ENCODE measurements around the gene CCDC175.

The CCDC175 gene

DNA sequence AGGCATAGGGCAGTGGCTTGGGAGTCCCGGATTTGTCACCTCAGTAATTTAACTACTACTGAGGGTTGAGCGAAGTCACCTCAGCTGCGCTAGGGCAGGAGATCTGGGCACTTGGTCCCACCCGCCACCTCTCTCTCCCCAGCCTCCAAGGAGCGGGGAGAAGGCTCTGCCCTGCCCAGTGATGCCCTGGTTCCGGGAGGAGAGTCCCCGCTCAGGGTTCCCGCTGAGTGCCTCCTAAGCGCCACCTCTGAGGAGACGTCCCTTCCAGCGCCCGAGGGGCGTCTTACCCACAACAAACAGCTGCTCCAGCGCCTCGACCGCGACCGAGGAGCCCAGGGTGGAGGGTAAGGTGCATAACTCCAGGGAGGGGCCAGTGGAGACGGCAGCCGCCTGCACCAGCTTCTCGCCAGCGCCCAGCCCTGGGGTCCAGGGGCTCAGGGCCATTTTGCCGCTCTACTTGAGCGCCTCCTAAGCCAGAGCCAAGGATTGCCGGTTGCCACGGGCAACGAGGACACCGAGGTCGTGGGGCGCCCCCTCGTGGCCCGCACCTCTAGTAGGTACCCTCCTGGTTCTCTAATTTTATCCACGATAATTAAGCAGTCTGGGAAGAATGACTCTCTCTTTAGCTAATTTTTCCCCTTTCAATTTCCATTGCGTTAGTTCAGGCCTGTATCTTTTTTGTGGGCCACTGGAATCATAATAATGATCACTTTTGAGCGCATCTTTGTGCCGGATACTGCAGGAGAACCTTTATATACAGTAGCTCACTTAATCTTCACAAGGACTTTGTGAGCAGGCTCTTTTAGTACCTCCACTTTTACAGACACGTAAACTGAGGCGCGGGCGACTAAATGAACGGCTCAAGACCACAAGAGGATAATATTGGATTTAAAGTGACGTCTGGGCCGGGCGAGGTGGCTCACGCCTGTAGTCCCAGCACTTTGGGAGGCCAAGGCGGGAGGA lies at the start of gene CCDC175:
Gene CCDC175, minus strand, starts transcription at position 481 of the 963 bp plus-strand sequence. Its CDS starts 37 bp downstream, at position 444.
- peak; percentile 51 to 72 for DNase-seq (ENCODE audit: low read depth in 2 of 2)

DNA sequence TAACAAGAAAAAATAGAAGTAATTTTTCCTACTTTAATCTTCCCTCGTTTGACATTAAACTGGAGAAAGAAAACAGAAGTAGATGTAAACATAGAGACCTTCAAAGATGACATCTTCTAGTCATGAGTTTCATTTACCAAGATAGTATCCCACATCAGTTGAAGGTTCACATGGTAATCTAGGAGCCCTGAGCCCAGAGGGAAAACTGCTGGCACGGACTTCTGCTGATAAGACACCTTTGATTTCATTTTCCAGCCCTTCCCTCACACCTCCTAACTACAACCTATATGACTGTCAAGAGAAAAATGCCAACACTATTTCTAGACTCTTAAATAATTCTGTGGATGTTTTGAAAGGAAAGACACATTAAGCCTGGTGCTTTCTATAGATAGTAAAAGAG lies 46.0 kb upstream of the CCDC175 start:
- no peak for DNase-seq (ENCODE audit: low read depth in 2 of 2)

DNA sequence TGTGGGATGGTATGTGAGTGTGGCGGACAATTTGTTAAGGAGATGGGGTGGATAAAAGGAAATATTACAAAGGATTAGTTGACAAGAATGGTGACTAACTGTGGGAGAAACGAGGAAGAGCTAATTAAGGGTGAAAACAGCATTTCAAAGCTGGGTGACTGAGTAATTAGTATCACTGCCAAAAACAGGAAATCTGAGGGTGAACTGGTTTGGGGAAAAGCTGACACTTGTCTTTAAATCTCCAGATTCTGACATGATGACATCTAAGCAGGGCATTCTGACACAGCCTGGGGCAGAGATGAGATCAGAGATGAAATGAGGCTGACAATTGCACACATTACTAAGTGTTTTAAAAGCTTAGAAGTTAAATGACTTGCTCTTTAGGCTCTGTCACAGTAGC lies 42.4 kb upstream of the CCDC175 start:
- no peak for DNase-seq (ENCODE audit: low read depth in 2 of 2)

DNA sequence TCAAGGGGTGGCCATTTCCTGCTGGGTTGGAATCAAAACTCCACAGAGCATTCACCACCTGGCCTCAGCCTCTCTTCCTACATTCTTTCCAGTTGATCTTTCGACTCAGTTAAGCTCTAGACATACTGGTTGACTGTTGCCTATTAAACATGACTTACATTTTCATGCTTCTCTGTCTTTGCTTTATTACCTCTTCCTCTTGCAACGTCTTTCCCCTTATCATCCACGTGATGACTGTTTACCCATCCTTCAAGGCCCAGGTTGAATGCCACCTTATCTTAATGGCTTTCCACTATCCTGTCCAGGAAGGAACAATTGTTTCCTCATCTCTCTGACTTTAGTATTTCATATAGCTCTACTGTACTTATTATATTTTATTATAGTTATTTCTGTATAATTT lies 24.4 kb upstream of the CCDC175 start:
- no peak for DNase-seq (ENCODE audit: low read depth in 2 of 2)

DNA sequence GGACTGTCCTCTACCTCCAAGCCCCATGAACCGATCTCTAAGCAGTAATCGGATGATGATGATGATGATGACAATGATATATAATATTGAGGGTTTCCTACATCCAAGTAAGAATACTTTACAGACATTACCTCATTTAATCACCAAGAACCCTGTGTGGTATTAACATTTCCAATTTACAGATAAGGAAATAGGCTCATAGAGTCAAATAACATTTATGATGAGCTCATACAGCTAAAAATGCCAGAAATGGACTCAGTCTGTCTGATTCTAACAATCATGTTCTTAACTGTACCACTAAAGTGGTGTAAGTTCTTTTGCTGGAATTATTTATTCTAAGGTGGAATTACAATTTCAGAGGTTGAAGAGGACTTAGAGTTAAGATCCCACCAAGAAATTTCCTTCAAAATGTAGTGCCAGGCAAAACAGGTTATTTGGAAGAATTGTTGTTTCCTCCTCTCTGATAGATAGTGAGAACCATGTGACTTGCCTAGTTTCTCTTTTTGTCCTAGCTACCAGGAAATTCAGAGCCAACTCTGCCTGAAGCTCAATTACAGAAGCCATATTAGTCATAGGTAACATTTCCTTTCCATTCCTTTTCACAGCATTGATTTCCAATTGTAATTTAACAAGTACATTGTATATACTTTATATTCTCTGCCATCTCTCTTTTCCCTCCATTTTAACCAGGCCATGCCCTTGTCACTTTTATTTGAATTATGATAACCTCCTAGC lies 23.8 kb upstream of the CCDC175 start:
- DNase-seq (ENCODE audit: low read depth in 2 of 2), result no peak

DNA sequence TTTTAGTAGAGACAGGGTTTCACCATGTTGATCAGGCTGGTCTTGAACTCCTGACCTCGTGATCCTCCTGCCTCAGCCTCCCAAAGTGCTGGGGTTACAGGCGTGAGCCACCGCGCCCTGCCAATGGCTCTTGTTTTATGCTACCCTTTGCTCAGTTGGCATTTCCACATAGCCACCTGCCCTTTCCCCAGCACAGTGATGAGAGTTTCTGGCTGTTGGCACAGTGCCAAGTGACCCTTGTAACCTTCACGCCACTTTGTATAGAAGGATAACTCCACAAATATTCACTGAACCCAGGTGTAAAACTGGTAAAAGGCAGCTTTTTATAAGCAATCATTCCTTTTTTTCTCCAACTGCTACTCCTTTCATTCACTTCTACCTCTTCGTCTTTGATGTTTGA lies 18.5 kb upstream of the CCDC175 start:
- no peak for DNase-seq (ENCODE audit: low read depth in 2 of 2)

DNA sequence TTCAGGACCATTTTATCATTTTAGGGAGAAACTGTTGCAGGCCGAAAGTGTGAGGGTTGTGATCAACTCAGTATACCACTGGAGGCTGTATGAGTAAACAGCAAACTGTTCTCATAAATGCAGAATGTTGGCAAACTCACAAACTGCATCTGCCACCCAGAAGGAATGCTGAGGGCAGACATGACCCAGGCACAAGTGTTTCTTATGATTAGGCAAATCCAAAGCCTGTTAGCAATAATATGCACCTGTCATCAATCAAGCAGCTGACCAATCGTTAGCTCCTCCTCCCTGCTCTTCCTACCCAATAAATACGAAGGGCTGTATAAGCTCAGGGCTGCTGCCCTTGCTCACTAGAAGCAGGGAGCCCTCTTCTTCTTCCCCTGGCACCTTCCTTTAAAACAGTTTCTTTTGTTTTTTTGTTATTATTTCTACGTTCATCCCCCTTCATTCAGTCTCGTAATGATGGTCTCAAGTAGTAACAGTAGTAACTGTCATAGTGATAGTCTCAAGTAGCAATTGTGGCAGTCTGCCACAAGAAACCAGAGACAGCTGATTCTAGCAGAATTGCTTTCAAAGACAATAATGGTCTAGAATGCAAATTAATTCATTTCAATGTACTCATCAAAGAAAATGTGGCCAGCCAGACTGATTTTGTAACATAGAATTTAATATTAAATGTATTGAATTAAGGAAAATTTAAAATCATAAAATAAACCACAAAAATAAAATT lies 15.2 kb upstream of the CCDC175 start:
- DNase-seq (ENCODE audit: low read depth in 2 of 2), result no peak

DNA sequence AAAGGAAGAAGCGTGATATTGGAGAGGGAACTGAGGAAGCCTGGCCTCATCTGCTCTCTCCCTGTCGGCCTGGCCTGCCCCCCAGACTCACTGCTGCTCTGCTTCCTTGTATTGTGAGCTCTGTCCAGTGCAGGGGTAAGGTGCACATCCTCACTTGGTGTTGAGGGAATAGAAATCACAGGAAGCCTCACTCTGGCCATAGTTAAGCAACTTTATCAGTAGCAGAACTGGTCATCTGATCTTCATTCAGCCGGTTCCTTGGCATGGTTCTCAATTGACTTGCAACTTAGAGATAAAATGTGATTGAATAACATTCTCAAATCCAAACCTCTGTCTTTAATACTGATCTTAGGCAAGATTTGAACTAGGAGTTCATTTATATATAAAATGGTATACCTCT lies 11.5 kb upstream of the CCDC175 start:
- DNase-seq (ENCODE audit: low read depth in 2 of 2), result no peak

DNA sequence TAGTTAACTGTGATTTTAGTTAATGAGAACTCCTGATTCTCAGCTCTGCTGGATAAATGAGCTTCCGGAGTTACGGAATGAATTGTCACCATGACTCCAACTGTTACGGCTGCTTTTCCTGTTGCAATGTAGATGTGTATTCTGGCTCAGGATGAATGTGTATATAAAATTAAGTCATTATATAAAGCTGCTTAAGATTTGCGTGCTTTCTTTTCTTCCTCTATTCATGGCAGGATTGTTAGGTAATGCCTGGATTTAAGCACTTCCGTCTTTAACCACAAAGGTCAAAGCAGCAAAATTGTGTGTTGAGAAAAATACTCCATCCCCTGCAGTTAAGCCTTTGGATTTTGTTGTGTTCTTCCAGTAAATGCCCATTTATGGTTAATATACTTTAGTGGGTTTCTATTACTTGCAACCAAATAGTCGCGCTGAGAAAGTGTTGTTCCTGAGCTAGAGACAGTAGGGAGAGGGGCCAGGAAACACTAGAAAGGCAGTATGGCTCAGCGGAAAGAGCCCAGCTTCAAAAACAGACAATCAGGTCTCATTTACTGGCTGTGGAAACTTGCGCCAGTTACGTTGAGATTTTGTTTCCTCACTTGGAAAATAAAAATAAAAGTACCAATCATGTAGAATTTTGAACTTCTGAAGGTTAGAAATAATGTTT lies 9.4 kb upstream of the CCDC175 start:
- DNase-seq (ENCODE audit: low read depth in 2 of 2), result no peak

DNA sequence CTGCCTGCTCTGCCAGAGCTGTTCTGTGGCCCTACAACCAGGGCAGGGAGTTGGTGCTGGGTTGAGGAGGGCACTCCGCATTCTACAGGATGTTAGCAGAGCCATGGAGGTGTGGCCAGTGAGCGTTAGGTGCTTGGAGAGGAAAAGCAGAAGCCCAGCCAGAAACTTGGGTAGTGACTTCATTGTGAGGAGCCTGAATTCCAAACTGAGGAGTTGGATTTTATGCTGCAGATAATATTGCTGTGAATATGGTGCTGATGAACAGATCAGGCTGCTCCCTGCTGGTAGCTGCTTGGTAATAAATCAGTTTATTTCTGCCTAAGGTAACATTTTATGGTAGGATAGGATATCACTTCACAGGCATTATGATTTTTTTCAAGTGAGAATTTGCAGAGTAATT lies 7.1 kb upstream of the CCDC175 start:
- DNase-seq (ENCODE audit: low read depth in 2 of 2), result no peak

DNA sequence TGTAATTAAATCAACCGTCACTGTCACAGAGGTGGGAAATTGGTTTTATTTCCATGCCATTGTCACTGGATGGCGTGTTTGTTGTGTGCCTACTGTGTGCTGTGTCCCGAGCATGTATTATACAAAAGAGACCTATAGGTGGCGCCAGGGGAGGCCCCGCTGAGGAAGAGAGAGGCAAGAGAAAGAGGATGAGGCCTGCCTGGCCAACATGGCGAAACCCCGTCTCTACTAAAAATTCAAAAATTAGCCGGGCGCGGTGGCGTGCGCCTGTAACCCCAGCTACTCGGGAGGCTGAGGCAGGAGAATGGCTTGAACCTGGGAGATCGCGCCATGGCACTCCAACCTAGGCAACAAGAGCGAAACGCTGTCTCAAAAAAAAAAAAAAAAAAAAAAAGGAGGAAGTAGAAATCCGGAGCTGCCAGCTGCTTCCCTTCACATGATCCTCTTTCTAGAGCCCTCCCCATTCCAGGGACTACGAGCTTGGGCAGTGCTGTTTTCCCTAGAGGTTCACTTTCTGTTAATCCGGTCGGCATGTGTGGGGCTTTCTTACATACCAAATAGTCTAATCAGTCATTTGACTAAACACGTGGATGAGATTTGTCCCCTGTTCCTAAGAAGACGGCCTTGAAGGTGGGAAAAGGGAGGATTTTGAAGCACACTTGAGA lies 6.4 kb upstream of the CCDC175 start:
- no peak for DNase-seq (ENCODE audit: low read depth in 2 of 2)

DNA sequence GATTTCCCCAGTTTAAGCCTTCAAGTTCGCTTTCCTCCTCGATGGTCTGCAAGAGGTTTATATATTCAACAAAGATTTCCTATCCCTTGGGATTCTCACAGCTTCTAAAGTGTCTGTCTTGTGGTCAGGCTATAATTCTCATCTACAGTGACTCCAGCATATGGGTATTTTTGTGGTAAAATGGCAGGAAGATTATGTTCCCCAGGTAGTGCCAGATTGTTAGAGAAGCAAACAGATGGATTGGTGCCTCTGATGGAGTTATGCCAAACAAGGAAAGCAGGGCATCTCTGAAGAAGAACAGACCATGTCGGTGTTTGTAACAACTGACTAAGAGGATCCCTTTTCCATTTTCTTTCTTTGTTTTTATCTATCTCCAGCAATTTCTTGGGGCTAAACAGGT lies 5.5 kb upstream of the CCDC175 start:
- DNase-seq (ENCODE audit: low read depth in 2 of 2), result no peak

DNA sequence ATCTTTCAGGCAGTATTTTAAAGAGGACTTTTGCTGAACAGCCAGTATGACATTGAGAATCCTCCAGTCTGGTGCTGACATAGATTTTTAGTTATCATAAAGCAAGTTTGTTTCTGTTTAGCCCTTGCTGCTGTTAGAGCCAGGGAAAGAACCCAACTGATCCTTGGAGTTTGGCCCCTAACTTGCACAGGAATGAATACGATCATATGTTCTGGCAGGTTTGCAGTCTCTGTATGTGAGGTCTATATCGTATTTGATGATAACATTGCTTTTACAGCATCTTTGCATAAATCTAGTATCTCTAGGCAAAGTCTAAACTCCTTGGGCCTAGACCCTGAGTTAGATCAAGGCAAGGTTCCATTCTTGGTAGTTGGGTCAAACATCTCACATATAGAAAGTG lies 4.3 kb upstream of the CCDC175 start:
- no peak for DNase-seq (ENCODE audit: low read depth in 2 of 2)

DNA sequence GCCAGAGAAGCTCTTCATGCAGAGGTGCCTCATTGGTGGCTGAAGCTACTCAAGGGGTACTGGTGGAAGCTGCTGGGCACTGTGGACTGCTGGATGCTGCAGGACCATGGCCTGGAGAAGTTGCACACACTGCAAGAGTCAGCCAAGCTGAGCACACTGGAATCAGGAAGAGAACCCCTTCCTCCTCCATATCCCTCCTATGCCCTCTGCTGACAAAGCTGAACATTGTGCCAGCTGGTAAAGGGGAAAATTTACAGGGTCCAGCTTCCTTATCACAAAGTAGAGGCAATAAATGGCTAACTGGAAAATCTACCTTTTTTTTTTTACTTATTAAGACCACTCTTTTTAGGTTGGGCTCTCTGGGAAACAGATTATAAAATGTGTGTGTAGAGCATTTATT lies 6.5 kb downstream of the CCDC175 start:
- DNase-seq (ENCODE audit: low read depth in 2 of 2), result no peak

DNA sequence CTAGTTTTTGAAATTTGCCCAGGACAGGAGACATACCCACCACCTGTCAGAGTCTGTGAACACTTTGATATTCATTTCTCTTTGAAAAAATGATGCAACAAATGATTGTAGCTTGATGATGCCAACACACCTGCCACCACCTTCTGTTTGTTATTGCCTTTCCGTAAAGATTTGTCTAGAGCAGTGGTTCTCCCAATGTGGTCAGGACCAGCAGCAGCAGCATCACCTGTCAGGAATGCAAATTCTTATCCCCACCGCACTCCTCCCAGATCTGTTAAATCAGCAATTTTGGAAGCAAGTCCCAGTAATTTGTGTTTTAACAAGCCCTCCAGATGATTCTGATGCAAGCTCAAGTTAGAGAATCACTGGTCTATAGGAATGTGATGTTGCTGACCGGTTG lies 9.9 kb downstream of the CCDC175 start:
- DNase-seq (ENCODE audit: low read depth in 2 of 2), result no peak

DNA sequence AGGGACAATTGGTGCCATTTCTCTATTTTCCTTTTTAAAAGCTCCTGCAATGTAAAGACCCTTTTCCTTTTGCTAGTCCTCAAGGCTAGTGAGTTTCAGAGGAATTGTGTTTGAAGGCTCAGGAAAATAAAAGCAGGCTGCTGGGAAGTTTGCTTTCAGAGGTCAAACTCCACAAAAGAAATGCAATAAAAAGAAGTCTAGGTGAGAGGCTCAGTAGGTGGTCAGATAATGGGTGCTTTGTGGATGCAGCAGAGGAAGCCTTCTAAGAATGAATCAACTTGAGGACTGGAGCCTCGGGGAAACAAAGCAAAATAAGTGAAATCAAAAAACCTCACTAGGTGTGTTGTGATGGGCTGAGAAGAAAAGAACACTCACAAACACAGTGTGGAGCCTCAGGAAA lies 10.3 kb downstream of the CCDC175 start:
- DNase-seq (ENCODE audit: low read depth in 2 of 2), result no peak

DNA sequence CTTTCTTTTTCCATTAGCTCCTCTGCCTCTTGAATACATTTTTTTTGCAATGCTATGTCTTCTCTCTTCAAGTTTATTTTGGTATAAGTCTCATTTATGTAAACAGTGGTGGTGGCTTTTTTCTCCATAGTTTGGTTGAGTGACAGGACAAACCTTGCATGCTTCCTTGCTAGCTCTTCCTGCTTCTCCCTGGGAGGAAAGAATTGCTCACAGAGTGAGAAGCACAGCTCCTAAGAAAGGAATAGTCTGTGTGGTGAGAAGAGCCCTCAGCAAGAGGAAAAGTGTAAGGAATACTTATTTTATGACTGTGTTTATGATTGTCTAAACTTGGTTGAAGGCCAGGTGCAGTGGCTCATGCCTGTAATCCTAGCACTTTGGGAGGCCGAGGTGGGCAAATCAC lies 11.5 kb downstream of the CCDC175 start:
- no peak for DNase-seq (ENCODE audit: low read depth in 2 of 2)

DNA sequence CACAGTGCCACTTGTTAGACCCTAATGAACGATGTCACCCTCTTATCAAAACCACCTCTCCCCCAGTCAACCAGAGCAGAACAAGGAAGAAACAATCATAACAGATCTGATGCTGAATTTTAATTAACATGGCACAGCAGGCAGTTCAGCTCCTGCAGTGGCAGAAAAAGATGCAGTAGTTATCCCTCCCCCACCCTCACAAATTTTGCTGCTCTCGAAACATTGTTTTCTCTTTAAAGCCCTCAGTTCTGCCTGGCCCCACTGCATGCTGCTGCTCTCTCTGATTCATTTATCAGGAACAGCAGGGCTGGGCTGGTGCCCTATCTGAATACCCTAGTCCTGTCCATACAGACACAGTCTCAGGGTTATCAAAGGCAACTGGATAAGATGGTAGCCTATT lies 12.2 kb downstream of the CCDC175 start:
- no peak for DNase-seq (ENCODE audit: low read depth in 2 of 2)

DNA sequence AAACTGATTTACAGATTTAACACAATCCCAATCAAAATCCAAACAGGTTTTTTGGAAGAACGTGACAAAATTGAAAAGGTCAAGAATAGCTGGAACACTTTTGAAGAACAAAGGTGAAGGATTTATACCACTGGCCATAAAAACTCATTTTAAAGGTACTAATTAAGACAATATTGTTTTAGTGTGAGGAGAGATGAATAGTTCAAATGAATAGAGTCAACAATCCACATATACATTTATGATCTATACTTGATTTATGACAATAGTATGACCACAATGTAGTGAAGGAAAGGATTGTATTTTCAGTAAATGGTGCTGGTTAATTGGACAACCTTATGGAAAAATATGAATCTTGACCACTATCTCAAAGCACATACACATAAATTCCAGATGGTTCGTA lies 29.3 kb downstream of the CCDC175 start:
- DNase-seq (ENCODE audit: low read depth in 2 of 2), result no peak

DNA sequence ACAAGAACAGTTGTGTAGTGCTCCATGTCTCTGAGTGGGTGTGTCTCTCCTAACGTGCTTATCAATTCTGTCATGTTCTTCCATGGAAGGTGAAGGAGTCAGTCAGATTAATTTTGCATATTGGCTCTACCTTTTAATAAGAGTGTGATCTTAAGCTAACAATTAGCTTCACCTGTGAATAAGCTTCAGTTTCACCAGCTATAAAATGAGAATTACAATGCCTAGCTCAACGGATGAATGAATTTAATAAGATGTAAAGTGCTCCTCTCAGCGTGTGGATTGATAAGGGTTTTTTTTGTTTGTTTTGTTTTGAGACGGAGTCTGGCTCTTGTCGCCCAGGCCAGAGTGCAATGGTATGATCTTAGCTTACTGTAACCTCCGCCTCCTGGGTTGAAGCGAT lies 32.7 kb downstream of the CCDC175 start:
- no peak for DNase-seq (ENCODE audit: low read depth in 2 of 2)

DNA sequence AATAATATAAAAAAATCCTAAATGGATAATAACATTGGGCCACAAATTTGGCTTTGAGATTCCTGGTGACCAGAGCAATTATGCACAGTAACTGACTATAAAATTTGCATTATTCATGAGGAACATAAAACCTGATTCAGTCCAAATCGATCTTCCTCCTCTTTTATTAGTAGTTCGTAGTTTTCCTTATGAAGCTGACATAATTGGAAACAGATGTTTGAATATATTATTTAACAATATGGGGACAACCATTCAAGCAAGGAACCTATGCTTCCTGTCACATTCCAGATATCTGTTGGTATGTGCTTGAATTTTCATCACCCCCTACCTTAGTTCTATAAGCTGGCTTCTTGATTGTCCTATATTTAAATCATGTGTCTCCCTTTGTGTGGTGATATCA lies 34.9 kb downstream of the CCDC175 start:
- DNase-seq (ENCODE audit: low read depth in 2 of 2), result no peak

Data from stimulated activated CD8-positive, alpha-beta memory T cell treated with anti-CD3 and anti-CD28 coated beads, Interleukin-7, amount 100 ng/mL, for 4 hours (primary cell).